AG09319 (cell line): Measurements from ENCODE around the gene TNNI3.
A peak's percentile ranks its signal among the peaks of the same experiment; 100 is the strongest.
"Not testable (repeated sequence)": the region's sequence is repeated elsewhere in the genome, so short reads cannot be mapped to it uniquely, and the experiment has no call there.

Source experiments
- DNase-seq: peaks from one replicate; pipeline ENCODE4 v3.0.0-alpha.2; 2010; ENCODE audit warnings: low read depth; ENCODE audit errors: extremely low read depth
- TF ChIP-seq, protein P1 (sequence below): IDR thresholded peaks from 2 replicates; pipeline ENCODE4 v1.5.1; 2011; ENCODE audit warnings: low read depth, mild to moderate bottlenecking, inconsistent platforms, low read length, moderate library complexity

Gene TNNI3

DNA sequence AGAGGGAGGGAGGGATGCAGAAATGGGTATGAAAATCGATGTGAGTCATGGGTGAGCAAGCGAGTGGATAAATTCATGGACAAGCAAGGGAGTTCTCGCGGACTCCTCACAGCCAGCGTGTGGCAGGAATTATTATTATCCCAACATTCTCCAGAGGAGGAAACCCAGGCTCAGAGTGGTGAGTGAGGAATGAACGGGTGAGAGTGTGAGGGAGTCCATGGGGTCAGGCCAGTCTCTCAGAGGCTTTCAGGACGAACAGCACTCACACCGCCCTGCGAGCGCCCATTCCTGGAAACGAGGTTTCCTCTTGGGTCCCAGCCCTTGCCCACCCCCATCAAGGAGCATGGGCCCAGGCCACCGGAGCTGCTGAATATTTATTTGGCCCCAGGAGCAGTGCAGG, 15.2 kb upstream of the TNNI3 start:
- DNase-seq: no peak
- TF ChIP-seq, protein P1, sequence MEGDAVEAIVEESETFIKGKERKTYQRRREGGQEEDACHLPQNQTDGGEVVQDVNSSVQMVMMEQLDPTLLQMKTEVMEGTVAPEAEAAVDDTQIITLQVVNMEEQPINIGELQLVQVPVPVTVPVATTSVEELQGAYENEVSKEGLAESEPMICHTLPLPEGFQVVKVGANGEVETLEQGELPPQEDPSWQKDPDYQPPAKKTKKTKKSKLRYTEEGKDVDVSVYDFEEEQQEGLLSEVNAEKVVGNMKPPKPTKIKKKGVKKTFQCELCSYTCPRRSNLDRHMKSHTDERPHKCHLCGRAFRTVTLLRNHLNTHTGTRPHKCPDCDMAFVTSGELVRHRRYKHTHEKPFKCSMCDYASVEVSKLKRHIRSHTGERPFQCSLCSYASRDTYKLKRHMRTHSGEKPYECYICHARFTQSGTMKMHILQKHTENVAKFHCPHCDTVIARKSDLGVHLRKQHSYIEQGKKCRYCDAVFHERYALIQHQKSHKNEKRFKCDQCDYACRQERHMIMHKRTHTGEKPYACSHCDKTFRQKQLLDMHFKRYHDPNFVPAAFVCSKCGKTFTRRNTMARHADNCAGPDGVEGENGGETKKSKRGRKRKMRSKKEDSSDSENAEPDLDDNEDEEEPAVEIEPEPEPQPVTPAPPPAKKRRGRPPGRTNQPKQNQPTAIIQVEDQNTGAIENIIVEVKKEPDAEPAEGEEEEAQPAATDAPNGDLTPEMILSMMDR: no peak; the same call in 1 of the 2 replicates

DNA sequence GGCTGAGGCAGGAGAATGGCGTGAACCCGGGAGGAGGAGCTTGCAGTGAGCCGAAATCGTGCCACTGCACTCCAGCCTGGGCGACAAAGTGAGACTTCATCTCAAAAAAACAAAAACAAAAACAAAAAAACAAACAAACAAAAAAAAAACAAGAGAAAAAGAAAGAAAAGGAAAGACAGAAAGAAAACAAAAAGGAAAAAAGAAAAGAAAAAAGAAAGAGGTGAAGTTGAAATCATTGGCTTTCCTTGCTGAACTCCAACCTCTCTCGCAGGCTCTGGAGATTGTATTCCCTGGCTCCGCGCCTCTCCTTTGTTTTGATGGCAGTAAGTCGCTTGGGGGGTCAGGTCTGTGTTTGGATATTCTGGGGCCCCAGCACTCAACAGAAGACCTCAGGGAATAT, 14.8 kb upstream of the TNNI3 start:
- DNase-seq: not testable (repeated sequence)

DNA sequence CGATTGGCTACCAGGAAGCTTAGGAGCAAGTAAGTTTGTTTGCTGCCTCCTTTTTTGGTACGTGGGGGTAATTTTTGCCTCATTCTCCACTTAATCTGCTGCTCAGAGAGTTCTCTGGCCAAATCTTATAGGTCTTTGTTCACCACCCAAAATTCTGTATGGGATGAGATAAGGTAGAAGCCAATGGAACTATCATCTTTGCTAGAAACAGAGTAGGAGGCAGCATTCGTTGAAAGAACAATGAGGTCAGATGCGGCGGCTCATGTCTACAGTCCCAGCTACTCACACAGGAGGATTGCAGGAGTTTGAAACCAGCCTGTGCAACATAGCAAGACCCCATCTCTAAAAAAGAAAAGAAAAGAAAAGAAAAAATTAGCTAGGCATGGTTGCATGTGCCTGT, 13.9 kb upstream of the TNNI3 start:
- TF ChIP-seq, protein P1: no peak
- no peak for DNase-seq

DNA sequence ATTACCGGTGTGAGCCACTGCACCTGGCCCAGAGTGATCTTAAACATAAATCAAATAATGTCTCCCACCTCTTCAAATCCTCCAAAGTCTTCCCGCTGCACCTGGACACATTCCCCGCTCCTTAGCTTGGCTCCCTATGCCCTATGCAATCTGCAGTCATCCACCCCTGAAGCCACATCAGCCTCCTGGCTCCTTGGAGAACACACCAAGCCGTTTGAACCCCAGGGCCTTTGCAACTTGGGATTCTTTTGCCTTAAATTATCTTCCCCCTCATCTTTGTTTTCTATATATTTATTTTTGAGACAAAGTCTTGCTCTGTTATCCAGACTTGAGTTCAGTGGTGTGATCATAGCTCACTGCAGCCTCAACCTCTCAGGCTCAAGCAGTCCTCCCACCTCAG, 11.6 kb upstream of the TNNI3 start:
- TF ChIP-seq, protein P1: no peak

DNA sequence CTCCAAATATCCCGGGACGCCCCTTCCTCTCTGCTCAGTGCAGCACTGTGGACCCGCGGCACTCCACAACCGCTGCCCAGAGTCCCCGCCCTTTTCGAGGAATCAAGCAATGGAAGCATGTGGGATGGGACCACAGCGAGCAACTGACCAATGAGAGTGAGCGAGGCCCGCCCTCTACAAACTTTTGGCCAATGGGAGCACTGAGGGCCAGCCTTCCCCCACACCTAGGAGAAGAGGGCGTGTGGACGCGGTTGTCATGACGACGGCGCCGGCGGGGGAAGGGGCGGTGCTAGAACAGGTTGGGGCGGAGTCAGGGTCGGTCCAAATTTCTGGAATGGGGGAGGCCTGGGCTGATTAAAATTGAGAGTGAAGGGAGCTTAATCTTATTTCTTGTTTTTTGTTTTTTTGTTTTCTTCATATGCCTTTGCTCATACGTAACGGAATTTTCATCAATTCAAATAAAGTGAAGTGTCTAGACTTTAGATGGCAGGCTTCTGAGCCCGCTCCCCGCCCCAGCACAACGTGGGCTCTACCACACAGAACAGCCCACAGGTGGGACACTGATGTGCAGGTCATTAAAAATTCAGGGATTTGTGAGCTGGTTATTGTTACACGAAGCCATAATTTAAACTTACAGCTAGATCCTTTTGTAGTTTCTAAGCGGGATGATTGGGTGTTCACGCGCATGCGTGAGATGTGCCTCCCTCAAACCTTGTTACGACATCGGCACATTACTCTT, 9.2 kb upstream of the TNNI3 start, which contains the start of gene DNAAF3:
TSS of gene DNAAF3 (minus strand) at position 84 of the 739 bp plus-strand sequence. CDS start 200 bp downstream, outside the sequence.
- peak; percentile 91 for DNase-seq
- TF ChIP-seq, protein P1: no peak

More for the DNA sequence above, 11.6 kb upstream of the TNNI3 start:
- DNase-seq: no peak

DNA sequence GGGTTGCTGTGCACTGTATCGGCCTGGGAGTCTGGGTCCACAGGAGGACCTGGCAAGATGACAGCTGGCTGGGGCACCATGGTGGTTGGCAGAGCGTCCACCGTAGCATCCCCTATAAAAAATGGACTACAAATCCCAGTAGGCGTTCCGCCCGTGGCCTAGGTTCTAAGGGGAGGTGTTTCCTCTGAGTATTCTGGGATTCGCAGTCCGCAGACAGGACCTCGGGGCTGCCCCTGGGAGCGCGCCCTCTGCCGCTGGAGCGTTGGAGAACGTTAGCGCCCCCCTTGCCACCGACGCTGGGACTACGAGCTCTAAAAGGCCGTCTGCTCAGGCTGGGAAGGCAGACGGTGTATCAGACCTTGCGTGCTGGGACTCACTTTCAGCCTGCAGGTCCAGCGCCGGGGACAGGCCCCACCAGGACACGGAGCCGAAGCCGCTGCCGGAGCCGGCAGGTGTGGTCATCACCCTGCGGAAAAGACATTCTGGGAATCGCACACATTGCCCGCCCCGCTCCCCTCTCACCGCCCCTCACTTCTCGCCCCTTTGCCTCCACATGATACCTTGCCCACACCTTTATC, 8.5 kb upstream of the TNNI3 start:
- TF ChIP-seq, protein P1: peak; percentile 61
- no peak for DNase-seq

DNA sequence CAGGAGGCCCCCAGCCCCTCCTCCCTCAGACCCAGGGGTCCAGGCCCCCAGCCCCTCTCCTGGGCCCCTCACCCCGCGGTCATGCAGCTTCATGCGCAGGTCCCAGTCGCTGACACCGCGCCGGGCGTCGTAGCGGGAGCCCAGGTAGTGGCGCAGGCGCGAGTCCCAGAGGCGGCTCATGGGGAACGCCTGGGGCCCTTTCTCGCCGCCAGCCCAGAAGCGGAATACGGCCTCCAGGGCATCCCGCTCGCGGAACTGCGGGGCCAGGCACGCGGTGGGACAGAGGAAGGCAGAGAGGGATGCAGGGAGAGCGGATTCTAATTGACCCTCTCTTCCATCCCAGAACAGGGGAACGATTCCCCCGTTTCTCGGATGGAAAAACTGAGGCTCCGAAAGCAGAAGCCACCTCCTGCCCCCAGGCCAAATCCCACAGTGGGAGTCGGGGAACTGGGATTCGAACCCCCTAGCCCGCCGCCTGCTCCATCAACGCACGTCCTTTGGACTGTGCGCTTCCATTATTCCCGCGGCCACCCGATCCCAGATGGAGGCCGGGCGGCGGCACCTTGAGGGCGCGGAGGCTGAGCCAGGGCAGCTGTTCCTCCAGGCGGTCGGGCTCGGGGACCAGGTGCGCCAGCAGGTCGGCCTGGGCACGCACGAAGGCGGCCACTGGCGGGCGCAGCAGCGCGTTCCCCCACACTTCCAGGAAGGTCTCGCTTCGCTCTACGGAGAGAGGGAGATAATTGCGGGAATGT, 4.2 kb upstream of the TNNI3 start:
- no peak for DNase-seq
- TF ChIP-seq, protein P1: no peak
